ENCODE data around the gene C10orf120. TPM values are rescaled to one million over a fixed set of nuclear protein-coding genes. Genes with fewer than 3 reads are reported as not detected.

Gene C10orf120
- total RNA-seq, 1 donor from 2014 or later = not detected

- no peak for TF ChIP-seq CTCF (IDR thresholded peaks at IDR 0.05)
- Histone ChIP-seq H3K27ac (no peak overlapping the region), H3K4me1 (no peaks in the 10 kb centered on the region), H3K4me3 (no peak overlapping the region), H3K27me3 (no peaks in the 10 kb centered on the region), H3K9me3 (no peaks in the 10 kb centered on the region), H3K36me3 (no peaks in the 10 kb centered on the region)
- no peak for DNase-seq (ENCODE audit: low spot score in 2 of 2)
- intact Hi-C loops (cut with DNase I) = no loop called here
These were observed 41.1 kb downstream of the C10orf120 start for GRCh38 chr10:122658356-122659049.

GRCh38 chr10:122657729-122658128 lies 41.9 kb downstream of the C10orf120 start:
- Histone ChIP-seq H3K27ac (no peak overlapping the region), H3K36me3 (no peaks in the 10 kb centered on the region), H3K4me3 (no peak overlapping the region), H3K27me3 (no peaks in the 10 kb centered on the region), H3K9me3 (no peaks in the 10 kb centered on the region), H3K4me1 (no peaks in the 10 kb centered on the region)
- no peak for TF ChIP-seq CTCF (IDR thresholded peaks at IDR 0.05)
- no peak for DNase-seq (ENCODE audit: low spot score in 2 of 2)
- intact Hi-C loops (cut with DNase I) = no loop called here

- no peaks in the 10 kb centered on the region for H3K36me3 ChIP-seq
- H3K9me3 ChIP-seq = no peaks in the 10 kb centered on the region
- no peak overlapping the region for H3K27ac ChIP-seq
- DNase-seq (ENCODE audit: low spot score in 2 of 2) = no peak
- H3K4me3 ChIP-seq = no peak overlapping the region
- intact Hi-C loops (cut with DNase I) = no loop called here
- no peaks in the 10 kb centered on the region for H3K4me1 ChIP-seq
- no peak for TF ChIP-seq CTCF (IDR thresholded peaks at IDR 0.05)
- H3K27me3 ChIP-seq = no peaks in the 10 kb centered on the region
These were observed 42.4 kb downstream of the C10orf120 start for GRCh38 chr10:122657255-122657654.

- intact Hi-C loops (cut with DNase I) = no loop called here
- Histone ChIP-seq H3K36me3 (no peaks in the 10 kb centered on the region), H3K4me3 (no peak overlapping the region), H3K9me3 (no peaks in the 10 kb centered on the region), H3K27me3 (no peaks in the 10 kb centered on the region), H3K27ac (no peak overlapping the region), H3K4me1 (no peaks in the 10 kb centered on the region)
- TF ChIP-seq CTCF (IDR thresholded peaks at IDR 0.05) = no peak
- no peak for DNase-seq (ENCODE audit: low spot score in 2 of 2)
These were observed 42.9 kb downstream of the C10orf120 start for GRCh38 chr10:122656741-122657140.

- no peaks in the 10 kb centered on the region for H3K36me3 ChIP-seq
- DNase-seq (ENCODE audit: low spot score in 2 of 2) = no peak
- H3K27ac ChIP-seq = no peak overlapping the region
- H3K9me3 ChIP-seq = no peaks in the 10 kb centered on the region
- no peaks in the 10 kb centered on the region for H3K4me1 ChIP-seq
- H3K27me3 ChIP-seq = no peaks in the 10 kb centered on the region
- TF ChIP-seq CTCF (IDR thresholded peaks at IDR 0.05) = no peak
- no peak overlapping the region for H3K4me3 ChIP-seq
- intact Hi-C loops (cut with DNase I) = no loop called here
These were observed 43.3 kb downstream of the C10orf120 start for GRCh38 chr10:122656308-122656705.
